ENCODE measurements around the gene ABCC6. TPM values are rescaled to one million over a fixed set of nuclear protein-coding genes. Genes with fewer than 3 reads are reported as not detected.

The ABCC6 gene
- polyA plus RNA-seq, 1 donor from 2014 or later: not detected

DNA sequence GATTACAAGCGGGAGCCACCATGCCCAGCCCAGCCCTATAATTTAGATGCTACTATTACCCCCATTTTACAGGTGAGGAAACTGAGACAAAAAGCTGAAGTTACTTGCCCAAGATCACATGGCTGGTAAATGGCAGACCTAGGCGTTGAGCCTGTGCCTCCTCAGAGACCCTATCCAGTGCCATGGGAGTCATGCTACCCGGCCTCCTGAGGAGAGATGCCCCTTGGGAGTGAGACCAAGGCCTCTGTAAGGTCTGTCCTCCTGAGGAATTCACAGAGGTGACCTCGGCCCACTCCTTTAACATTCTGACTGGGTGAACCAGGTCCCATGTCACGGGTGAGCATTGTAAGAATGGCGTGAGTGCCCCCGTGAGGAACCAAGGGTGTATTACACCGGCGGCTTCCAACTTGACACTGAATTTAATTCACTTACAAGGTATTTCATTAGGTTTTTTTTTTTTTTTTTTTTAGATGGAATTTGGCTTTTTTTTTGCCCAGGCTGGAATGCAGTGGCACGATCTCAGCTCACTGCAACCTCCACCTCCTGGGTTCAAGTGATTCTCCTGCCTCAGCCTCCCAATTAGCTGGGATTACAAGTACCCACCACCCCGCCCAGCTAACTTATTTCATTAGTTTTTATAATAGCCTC, 95.7 kb downstream of the ABCC6 start:
- no peaks in the 10 kb centered on the region for H3K27me3 ChIP-seq (ENCODE audit: insufficient read depth, low read depth, low read length)
- H3K4me2 ChIP-seq (ENCODE audit: low read length): no peak overlapping the region
- no peak overlapping the region for H3K27ac ChIP-seq (ENCODE audit: low read length)
- no peak overlapping the region for H3K4me3 ChIP-seq (ENCODE audit: low read length)
- peaks cover 4% of the 10 kb centered on the region for H3K9me3 ChIP-seq (ENCODE audit: low read length)
- H3K36me3 ChIP-seq (ENCODE audit: insufficient read depth, low read length): no peaks in the 10 kb centered on the region
- no peaks in the 10 kb centered on the region for H3K79me2 ChIP-seq (replicated peaks; ENCODE audit: insufficient read depth, low read length)
- no peak overlapping the region for H2AFZ ChIP-seq (ENCODE audit: low read depth, low read length)
- no peaks in the 10 kb centered on the region for H3K9me2 ChIP-seq (ENCODE audit: insufficient read depth, low read length)
- H3K9ac ChIP-seq (ENCODE audit: low read length): no peak overlapping the region
- TF ChIP-seq SMC3 (conservative IDR thresholded peaks at IDR 0.05; ENCODE audit: poor library complexity): peak; percentile 65
- TF ChIP-seq, protein P1, sequence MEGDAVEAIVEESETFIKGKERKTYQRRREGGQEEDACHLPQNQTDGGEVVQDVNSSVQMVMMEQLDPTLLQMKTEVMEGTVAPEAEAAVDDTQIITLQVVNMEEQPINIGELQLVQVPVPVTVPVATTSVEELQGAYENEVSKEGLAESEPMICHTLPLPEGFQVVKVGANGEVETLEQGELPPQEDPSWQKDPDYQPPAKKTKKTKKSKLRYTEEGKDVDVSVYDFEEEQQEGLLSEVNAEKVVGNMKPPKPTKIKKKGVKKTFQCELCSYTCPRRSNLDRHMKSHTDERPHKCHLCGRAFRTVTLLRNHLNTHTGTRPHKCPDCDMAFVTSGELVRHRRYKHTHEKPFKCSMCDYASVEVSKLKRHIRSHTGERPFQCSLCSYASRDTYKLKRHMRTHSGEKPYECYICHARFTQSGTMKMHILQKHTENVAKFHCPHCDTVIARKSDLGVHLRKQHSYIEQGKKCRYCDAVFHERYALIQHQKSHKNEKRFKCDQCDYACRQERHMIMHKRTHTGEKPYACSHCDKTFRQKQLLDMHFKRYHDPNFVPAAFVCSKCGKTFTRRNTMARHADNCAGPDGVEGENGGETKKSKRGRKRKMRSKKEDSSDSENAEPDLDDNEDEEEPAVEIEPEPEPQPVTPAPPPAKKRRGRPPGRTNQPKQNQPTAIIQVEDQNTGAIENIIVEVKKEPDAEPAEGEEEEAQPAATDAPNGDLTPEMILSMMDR (IDR thresholded peaks at IDR 0.05; ENCODE audit: poor library complexity, severe bottlenecking): peak; percentile 72
- TF ChIP-seq RAD21 (conservative IDR thresholded peaks at IDR 0.05): peak; percentile 78
- TF ChIP-seq EZH2 (IDR thresholded peaks at IDR 0.05; ENCODE audit: borderline replicate concordance, insufficient read depth, low read length, poor library complexity, severe bottlenecking): no peak
- H3F3A ChIP-seq (ENCODE audit: insufficient read depth, low read length, poor library complexity, severe bottlenecking): no peaks in the 10 kb centered on the region
- H4K20me1 ChIP-seq (ENCODE audit: insufficient read depth): no peaks in the 10 kb centered on the region

DNA sequence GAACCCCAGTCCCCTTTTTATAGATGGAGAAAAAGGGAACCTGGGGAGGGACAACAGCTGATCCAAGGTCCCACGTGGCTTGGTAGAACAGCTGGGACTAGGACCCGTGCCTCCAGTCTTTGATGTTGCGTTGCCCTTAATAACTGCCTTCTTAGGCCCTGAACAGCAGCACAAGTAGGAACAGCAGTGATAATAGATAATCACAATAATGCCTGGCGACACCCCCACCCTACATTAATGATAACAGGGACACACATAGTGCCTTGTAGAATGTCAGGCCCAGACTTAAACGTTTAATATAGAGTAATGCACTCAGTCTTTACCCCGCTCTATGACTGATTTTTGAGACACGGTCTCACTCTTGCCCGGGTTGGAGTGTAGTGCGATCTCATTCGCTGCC, 96.4 kb downstream of the ABCC6 start:
- Histone ChIP-seq H4K20me1 (ENCODE audit: insufficient read depth) (no peaks in the 10 kb centered on the region), H3K4me3 (ENCODE audit: low read length) (no peak overlapping the region), H3F3A (ENCODE audit: insufficient read depth, low read length, poor library complexity, severe bottlenecking) (no peaks in the 10 kb centered on the region), H3K4me2 (ENCODE audit: low read length) (no peak overlapping the region), H3K27ac (ENCODE audit: low read length) (no peak overlapping the region), H3K9me2 (ENCODE audit: insufficient read depth, low read length) (no peaks in the 10 kb centered on the region), H3K9me3 (ENCODE audit: low read length) (peaks cover 4% of the 10 kb centered on the region), H3K9ac (ENCODE audit: low read length) (no peak overlapping the region), H2AFZ (ENCODE audit: low read depth, low read length) (no peak overlapping the region), H3K27me3 (ENCODE audit: insufficient read depth, low read depth, low read length) (no peaks in the 10 kb centered on the region), H3K79me2 (replicated peaks; ENCODE audit: insufficient read depth, low read length) (no peaks in the 10 kb centered on the region), H3K36me3 (ENCODE audit: insufficient read depth, low read length) (no peaks in the 10 kb centered on the region)
- TF ChIP-seq POLR2AphosphoS5 (IDR thresholded peaks at IDR 0.05) (no peak), EZH2 (IDR thresholded peaks at IDR 0.05; ENCODE audit: borderline replicate concordance, insufficient read depth, low read length, poor library complexity, severe bottlenecking) (no peak), RAD21 (conservative IDR thresholded peaks at IDR 0.05) (no peak), MXI1 (conservative IDR thresholded peaks at IDR 0.05; ENCODE audit: poor library complexity, severe bottlenecking) (no peak), EP300 (conservative IDR thresholded peaks at IDR 0.05; ENCODE audit: poor library complexity, severe bottlenecking) (no peak), SMC3 (conservative IDR thresholded peaks at IDR 0.05; ENCODE audit: poor library complexity) (no peak), TAF1 (IDR thresholded peaks at IDR 0.05; ENCODE audit: low read depth) (no peak)
- TF ChIP-seq, protein P1 (IDR thresholded peaks at IDR 0.05; ENCODE audit: poor library complexity, severe bottlenecking): no peak
- TF ChIP-seq, protein P2, sequence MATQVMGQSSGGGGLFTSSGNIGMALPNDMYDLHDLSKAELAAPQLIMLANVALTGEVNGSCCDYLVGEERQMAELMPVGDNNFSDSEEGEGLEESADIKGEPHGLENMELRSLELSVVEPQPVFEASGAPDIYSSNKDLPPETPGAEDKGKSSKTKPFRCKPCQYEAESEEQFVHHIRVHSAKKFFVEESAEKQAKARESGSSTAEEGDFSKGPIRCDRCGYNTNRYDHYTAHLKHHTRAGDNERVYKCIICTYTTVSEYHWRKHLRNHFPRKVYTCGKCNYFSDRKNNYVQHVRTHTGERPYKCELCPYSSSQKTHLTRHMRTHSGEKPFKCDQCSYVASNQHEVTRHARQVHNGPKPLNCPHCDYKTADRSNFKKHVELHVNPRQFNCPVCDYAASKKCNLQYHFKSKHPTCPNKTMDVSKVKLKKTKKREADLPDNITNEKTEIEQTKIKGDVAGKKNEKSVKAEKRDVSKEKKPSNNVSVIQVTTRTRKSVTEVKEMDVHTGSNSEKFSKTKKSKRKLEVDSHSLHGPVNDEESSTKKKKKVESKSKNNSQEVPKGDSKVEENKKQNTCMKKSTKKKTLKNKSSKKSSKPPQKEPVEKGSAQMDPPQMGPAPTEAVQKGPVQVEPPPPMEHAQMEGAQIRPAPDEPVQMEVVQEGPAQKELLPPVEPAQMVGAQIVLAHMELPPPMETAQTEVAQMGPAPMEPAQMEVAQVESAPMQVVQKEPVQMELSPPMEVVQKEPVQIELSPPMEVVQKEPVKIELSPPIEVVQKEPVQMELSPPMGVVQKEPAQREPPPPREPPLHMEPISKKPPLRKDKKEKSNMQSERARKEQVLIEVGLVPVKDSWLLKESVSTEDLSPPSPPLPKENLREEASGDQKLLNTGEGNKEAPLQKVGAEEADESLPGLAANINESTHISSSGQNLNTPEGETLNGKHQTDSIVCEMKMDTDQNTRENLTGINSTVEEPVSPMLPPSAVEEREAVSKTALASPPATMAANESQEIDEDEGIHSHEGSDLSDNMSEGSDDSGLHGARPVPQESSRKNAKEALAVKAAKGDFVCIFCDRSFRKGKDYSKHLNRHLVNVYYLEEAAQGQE (IDR thresholded peaks at IDR 0.05; ENCODE audit: borderline replicate concordance): no peak

All from neural cell (in vitro differentiated cells).